IMR-90 (cell line): ENCODE results near the gene STIL. TPM values are rescaled to one million over a fixed set of nuclear protein-coding genes. Genes with fewer than 3 reads are reported as not detected.

ENCODE experiments used
- ATAC-seq: fragments of 200-7000 bp; cut with Tn5 transposase; 2 replicates; pipeline ENCODE4 v1.9.1; 2020; ENCODE audit warnings: low read depth, mild to moderate bottlenecking, moderate library complexity
- BruUV-seq: library from RNA; stranded (reverse); fragments of 400-500 nt; replicated peaks from 2 replicates; lab custom pipeline; 2021; lab: Mats Ljungman, UMichigan
- CTCF ChIA-PET: fragments of 300-600 bp; formaldehyde crosslinking; extraction: SDS; loops from one replicate; lab custom pipeline; 2021; ENCODE audit warnings: antibody characterized with exemption; lab: Yijun Ruan, JAX
- POLR2A ChIA-PET: fragments of 300-600 bp; sonication (Branson Sonifier 250); formaldehyde crosslinking; loops from one replicate; lab custom pipeline; 2022; ENCODE audit warnings: antibody characterized with exemption; ENCODE audit not compliant: unreplicated experiment; lab: Charles Lee
- DNase-seq: peaks from one replicate; pipeline ENCODE4 v3.0.0; 2013
- H2AFZ ChIP-seq: replicated peaks from 2 replicates; pipeline ENCODE3; 2013; ENCODE audit warnings: low read length, mild to moderate bottlenecking; ENCODE audit not compliant: poor library complexity
- H2AK5ac ChIP-seq: 2 replicates; pipeline ENCODE4 v1.6.1; 2013; ENCODE audit warnings: low read depth, low read length, inconsistent platforms
- H2AK9ac ChIP-seq: replicated peaks from 2 replicates; pipeline ENCODE3; 2013; ENCODE audit warnings: mild to moderate bottlenecking, low read depth, low read length, moderate library complexity; ENCODE audit not compliant: poor library complexity
- H2BK120ac ChIP-seq: 2 replicates; pipeline ENCODE4 v1.6.1; 2013; ENCODE audit warnings: low read depth, low read length, inconsistent platforms
- H2BK15ac ChIP-seq: 3 replicates; pipeline ENCODE4 v1.6.1; 2013; ENCODE audit warnings: low read depth, low read length, inconsistent platforms
- H2BK20ac ChIP-seq: 2 replicates; pipeline ENCODE4 v1.6.1; 2013; ENCODE audit warnings: low read depth, mild to moderate bottlenecking, inconsistent platforms, low read length, moderate library complexity
- H2BK5ac ChIP-seq: 2 replicates; pipeline ENCODE4 v1.6.1; 2013; ENCODE audit warnings: mild to moderate bottlenecking, low read depth, low read length, inconsistent platforms; ENCODE audit not compliant: poor library complexity, severe bottlenecking
- H3K14ac ChIP-seq: replicated peaks from 2 replicates; pipeline ENCODE4 v1.6.1; 2013; ENCODE audit warnings: low read depth, low read length, inconsistent platforms
- H3K18ac ChIP-seq: 2 replicates; pipeline ENCODE4 v1.6.1; 2013; ENCODE audit warnings: low read depth, low read length, control low read depth
- H3K23ac ChIP-seq: 2 replicates; pipeline ENCODE4 v1.6.1; 2013; ENCODE audit warnings: low read depth, low read length, inconsistent platforms
- H3K27ac ChIP-seq: 2 replicates; pipeline ENCODE4 v1.5.1; 2013; ENCODE audit warnings: mild to moderate bottlenecking, control low read depth, low read length; ENCODE audit not compliant: insufficient read depth
- H3K27me3 ChIP-seq: 2 replicates; pipeline ENCODE4 v1.6.1; 2013; ENCODE audit warnings: low read length; ENCODE audit not compliant: control insufficient read depth, insufficient read depth
- H3K36me3 ChIP-seq: 2 replicates; pipeline ENCODE4 v1.6.1; 2013; ENCODE audit warnings: low read length, mixed read lengths; ENCODE audit not compliant: control insufficient read depth, insufficient read depth
- H3K4ac ChIP-seq: 2 replicates; pipeline ENCODE4 v1.6.1; 2013; ENCODE audit warnings: low read depth, low read length, inconsistent platforms
- H3K4me1 ChIP-seq: 2 replicates; pipeline ENCODE4 v1.6.1; 2013; ENCODE audit warnings: low read length, mixed read lengths; ENCODE audit not compliant: control insufficient read depth, insufficient read depth
- H3K4me2 ChIP-seq: 2 replicates; pipeline ENCODE4 v1.6.1; 2013; ENCODE audit warnings: low read depth, mild to moderate bottlenecking, control low read depth, low read length, moderate library complexity
- H3K4me3 ChIP-seq: 2 replicates; pipeline ENCODE4 v1.5.1; 2013; ENCODE audit warnings: low read depth, mild to moderate bottlenecking, control low read depth, low read length, moderate library complexity; ENCODE audit not compliant: insufficient read depth
- H3K56ac ChIP-seq: 2 replicates; pipeline ENCODE4 v1.6.1; 2013; ENCODE audit warnings: low read length, inconsistent platforms; ENCODE audit not compliant: insufficient read depth; ENCODE audit errors: extremely low read depth
- H3K79me1 ChIP-seq, 2 experiments: 2 replicates each; pipeline ENCODE4 v1.6.1; 2013; ENCODE audit warnings: low read length in 2 of 2, inconsistent platforms in 1 of 2, low read depth in 1 of 2
- H3K9ac ChIP-seq: 2 replicates; pipeline ENCODE4 v1.6.1; 2013; ENCODE audit warnings: low read depth, low read length, control low read depth
- H3K9me1 ChIP-seq: 2 replicates; pipeline ENCODE4 v1.6.1; 2013; ENCODE audit warnings: low read length, inconsistent platforms; ENCODE audit not compliant: insufficient read depth
- H3K9me3 ChIP-seq: 2 replicates; pipeline ENCODE4 v1.6.1; 2013; ENCODE audit warnings: low read length; ENCODE audit not compliant: control insufficient read depth, insufficient read depth
- H4K20me1 ChIP-seq: 2 replicates; pipeline ENCODE4 v1.6.1; 2013; ENCODE audit warnings: low read length, inconsistent platforms; ENCODE audit not compliant: insufficient read depth
- H4K5ac ChIP-seq: 2 replicates; pipeline ENCODE4 v1.6.1; 2013; ENCODE audit warnings: mild to moderate bottlenecking, low read depth, low read length, control low read depth
- H4K8ac ChIP-seq, 2 experiments: 2 replicates each; pipeline ENCODE4 v1.6.1; 2013; ENCODE audit warnings: low read depth in 2 of 2, low read length in 2 of 2, control low read depth in 1 of 2, inconsistent platforms in 1 of 2
- H4K91ac ChIP-seq: 2 replicates; pipeline ENCODE4 v1.6.1; 2013; ENCODE audit warnings: low read depth, low read length, inconsistent platforms; ENCODE audit not compliant: insufficient read depth
- BHLHE40 ChIP-seq: fragments of 150-350 bp; IDR thresholded peaks from 2 replicates; pipeline ENCODE4 v1.6.1; 2016; ENCODE audit warnings: mild to moderate bottlenecking, low read depth, low read length
- CEBPB ChIP-seq: IDR thresholded peaks from 2 replicates; pipeline ENCODE4 v1.6.1; 2012; ENCODE audit warnings: low read depth, low read length, improper control_type of control experiment
- CHD1 ChIP-seq: IDR thresholded peaks from 2 replicates; pipeline ENCODE4 v1.6.1; 2012; ENCODE audit warnings: low read depth, low read length, improper control_type of control experiment
- FOS ChIP-seq: fragments of 150-350 bp; IDR thresholded peaks from 2 replicates; pipeline ENCODE4 v1.6.1; 2016; ENCODE audit warnings: low read depth, low read length
- MAFK ChIP-seq: IDR thresholded peaks from 2 replicates; pipeline ENCODE4 v1.6.1; 2012; ENCODE audit warnings: low read depth, low read length, improper control_type of control experiment
- MAZ ChIP-seq: IDR thresholded peaks from 2 replicates; pipeline ENCODE4 v1.6.1; 2012; ENCODE audit warnings: low read depth, mild to moderate bottlenecking, low read length, improper control_type of control experiment, moderate library complexity, borderline replicate concordance
- MXI1 ChIP-seq: IDR thresholded peaks from 2 replicates; pipeline ENCODE4 v1.6.1; 2012; ENCODE audit warnings: low read depth, mild to moderate bottlenecking, low read length, moderate library complexity, borderline replicate concordance
- NFE2L2 ChIP-seq: fragments of 150-350 bp; IDR thresholded peaks from 2 replicates; pipeline ENCODE4 v1.6.1; 2016; ENCODE audit warnings: low read depth, mild to moderate bottlenecking, low read length
- POLR2A ChIP-seq: IDR thresholded peaks from 2 replicates; pipeline ENCODE4 v1.6.1; 2012; ENCODE audit warnings: mild to moderate bottlenecking, low read depth, low read length
- RAD21 ChIP-seq: IDR thresholded peaks from 2 replicates; pipeline ENCODE4 v1.6.1; 2012; ENCODE audit warnings: low read length, improper control_type of control experiment
- RCOR1 ChIP-seq: IDR thresholded peaks from 2 replicates; pipeline ENCODE4 v1.6.1; 2012; ENCODE audit warnings: mild to moderate bottlenecking, low read length, improper control_type of control experiment; ENCODE audit not compliant: insufficient replicate concordance
- RFX5 ChIP-seq: IDR thresholded peaks from 2 replicates; pipeline ENCODE4 v1.8.0; 2012; ENCODE audit warnings: low read depth, mild to moderate bottlenecking, low read length, moderate library complexity
- WGBS, 2 experiments: methylation state at CpG; one replicate each; pipeline versions ENCODE4 v1.1.5 to v1.1.7; 2013; ENCODE audit warnings: missing lambda C conversion rate in 2 of 2; ENCODE audit not compliant: insufficient read length in 1 of 2; ENCODE audit errors: extremely low coverage in 2 of 2; 5-methylcytosine and 5-hydroxymethylcytosine counted together
- dilution Hi-C: fragments of 300-500 bp; cut with HindIII; formaldehyde crosslinking; loops from one replicate; pipeline ENCODE4 v1.14.3; 2018; ENCODE audit warnings: low sequenced_read_pairs; ENCODE audit not compliant: unreplicated experiment
- in situ Hi-C: fragments of 300-500 bp; cut with MboI; formaldehyde crosslinking; loops from 3 replicates; pipeline ENCODE4 v1.14.3; 2019; ENCODE audit warnings: low sequenced_read_pairs, inconsistent platforms, mixed read lengths
- intact Hi-C: fragments of 100-400 bp; cut with micrococcal nuclease; formaldehyde crosslinking; loops from 2 replicates; pipeline ENCODE4 v1.10.0; 2022
- polyA plus RNA-seq, 3 experiments: library from polyadenylated mRNA; depleted of rRNA; stranded (reverse); fragments of >200 nt; gene quantifications; 2 replicates each; pipeline ENCODE4 v1.2.3, GENCODE V29; 2012; ENCODE audit warnings: low replicate concordance in 1 of 3
- total RNA-seq: library from RNA; depleted of rRNA; stranded (reverse); fragments of >200 nt; gene quantifications from 2 replicates; pipeline ENCODE4 v1.2.3, GENCODE V29; 2012
- TF ChIP-seq, protein P1 (sequence below): fragments of 150-350 bp; IDR thresholded peaks from 2 replicates; pipeline ENCODE4 v1.6.1; 2017; ENCODE audit warnings: mild to moderate bottlenecking, antibody characterized with exemption, low read length, low read depth
- TF ChIP-seq, protein P2 (sequence below): conservative IDR thresholded peaks from 2 replicates; pipeline ENCODE4 v1.5.1; 2012; ENCODE audit warnings: mild to moderate bottlenecking, low read depth, low read length, improper control_type of control experiment
- TF ChIP-seq, protein P3 (sequence below): fragments of 150-350 bp; IDR thresholded peaks from 2 replicates; pipeline ENCODE4 v1.6.1; 2016; ENCODE audit warnings: low read depth, mild to moderate bottlenecking, low read length, moderate library complexity, borderline replicate concordance

STIL gene
- total and polyA plus RNA-seq, 2 of the 4 experiments (the other 2 are of a cell fraction), result 6.8 to 17.2 TPM

DNA sequence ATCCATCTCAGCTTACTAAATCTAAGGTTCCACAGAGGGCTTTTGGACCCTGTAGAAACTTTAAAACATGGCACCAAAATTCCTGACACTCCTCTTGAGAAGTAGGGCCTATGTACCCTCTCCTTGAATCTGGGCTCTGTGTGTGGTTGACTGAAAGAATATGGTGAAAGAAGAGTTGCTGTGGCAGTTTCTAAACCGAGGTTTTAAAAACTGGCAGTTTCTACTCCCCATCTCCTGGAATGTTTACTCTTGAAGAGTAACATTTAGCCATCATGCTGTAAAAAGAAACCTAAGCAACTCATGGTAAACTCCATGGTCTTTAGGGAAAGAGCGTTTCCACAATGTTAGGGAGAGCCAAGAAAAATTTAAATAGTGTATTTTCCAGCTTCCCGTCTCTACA, 15.0 kb upstream of the STIL start:
- ATAC-seq (no peak), DNase-seq (no peak)
- peaks cover 6% of the 10 kb centered on the region for H3K4me1 ChIP-seq
- dilution Hi-C loops, result no loop called here
- H2BK120ac ChIP-seq, result no peak overlapping the region
- no peak overlapping the region for H3K27ac ChIP-seq
- H3K9me1 ChIP-seq, result peaks cover 8% of the 10 kb centered on the region; the same call in 1 of the 2 replicates
- H3K18ac ChIP-seq, result no peak overlapping the region
- no peak overlapping the region for H3K23ac ChIP-seq
- H2AK5ac ChIP-seq, result no peak overlapping the region
- H2AK9ac ChIP-seq, result no peak overlapping the region
- no peak overlapping the region for H4K5ac ChIP-seq
- no TSS peak for BruUV-seq
- H3K56ac ChIP-seq, result no peak overlapping the region
- no peak overlapping the region for H3K4me3 ChIP-seq
- intact Hi-C loops, result no loop called here
- no peak overlapping the region for H3K9ac ChIP-seq
- in situ Hi-C loops, result no loop called here
- WGBS, 2 experiments, result no CpG with 5 or more reads among the region's 3 CpGs
- TF ChIP-seq CEBPB (no peak), BHLHE40 (no peak), MAZ (no peak), MAFK (no peak), RAD21 (no peak), CHD1 (no peak), RCOR1 (no peak), NFE2L2 (no peak), MXI1 (no peak), FOS (no peak), RFX5 (no peak), POLR2A (no peak)
- TF ChIP-seq, protein P1, sequence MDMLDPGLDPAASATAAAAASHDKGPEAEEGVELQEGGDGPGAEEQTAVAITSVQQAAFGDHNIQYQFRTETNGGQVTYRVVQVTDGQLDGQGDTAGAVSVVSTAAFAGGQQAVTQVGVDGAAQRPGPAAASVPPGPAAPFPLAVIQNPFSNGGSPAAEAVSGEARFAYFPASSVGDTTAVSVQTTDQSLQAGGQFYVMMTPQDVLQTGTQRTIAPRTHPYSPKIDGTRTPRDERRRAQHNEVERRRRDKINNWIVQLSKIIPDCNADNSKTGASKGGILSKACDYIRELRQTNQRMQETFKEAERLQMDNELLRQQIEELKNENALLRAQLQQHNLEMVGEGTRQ, result no peak
- TF ChIP-seq, protein P2, sequence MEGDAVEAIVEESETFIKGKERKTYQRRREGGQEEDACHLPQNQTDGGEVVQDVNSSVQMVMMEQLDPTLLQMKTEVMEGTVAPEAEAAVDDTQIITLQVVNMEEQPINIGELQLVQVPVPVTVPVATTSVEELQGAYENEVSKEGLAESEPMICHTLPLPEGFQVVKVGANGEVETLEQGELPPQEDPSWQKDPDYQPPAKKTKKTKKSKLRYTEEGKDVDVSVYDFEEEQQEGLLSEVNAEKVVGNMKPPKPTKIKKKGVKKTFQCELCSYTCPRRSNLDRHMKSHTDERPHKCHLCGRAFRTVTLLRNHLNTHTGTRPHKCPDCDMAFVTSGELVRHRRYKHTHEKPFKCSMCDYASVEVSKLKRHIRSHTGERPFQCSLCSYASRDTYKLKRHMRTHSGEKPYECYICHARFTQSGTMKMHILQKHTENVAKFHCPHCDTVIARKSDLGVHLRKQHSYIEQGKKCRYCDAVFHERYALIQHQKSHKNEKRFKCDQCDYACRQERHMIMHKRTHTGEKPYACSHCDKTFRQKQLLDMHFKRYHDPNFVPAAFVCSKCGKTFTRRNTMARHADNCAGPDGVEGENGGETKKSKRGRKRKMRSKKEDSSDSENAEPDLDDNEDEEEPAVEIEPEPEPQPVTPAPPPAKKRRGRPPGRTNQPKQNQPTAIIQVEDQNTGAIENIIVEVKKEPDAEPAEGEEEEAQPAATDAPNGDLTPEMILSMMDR, result no peak
- TF ChIP-seq, protein P3, sequence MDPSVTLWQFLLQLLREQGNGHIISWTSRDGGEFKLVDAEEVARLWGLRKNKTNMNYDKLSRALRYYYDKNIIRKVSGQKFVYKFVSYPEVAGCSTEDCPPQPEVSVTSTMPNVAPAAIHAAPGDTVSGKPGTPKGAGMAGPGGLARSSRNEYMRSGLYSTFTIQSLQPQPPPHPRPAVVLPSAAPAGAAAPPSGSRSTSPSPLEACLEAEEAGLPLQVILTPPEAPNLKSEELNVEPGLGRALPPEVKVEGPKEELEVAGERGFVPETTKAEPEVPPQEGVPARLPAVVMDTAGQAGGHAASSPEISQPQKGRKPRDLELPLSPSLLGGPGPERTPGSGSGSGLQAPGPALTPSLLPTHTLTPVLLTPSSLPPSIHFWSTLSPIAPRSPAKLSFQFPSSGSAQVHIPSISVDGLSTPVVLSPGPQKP, result no peak
- H4K8ac ChIP-seq, result no peak overlapping the region
- CTCF ChIA-PET, result interaction anchor here (2.4 kb wide), 1 partner anchor 11 kb away, joined by 7 read pairs; no protein-coding TSS in a partner anchor
- H4K20me1 ChIP-seq, result no peaks in the 10 kb centered on the region
- no peaks in the 10 kb centered on the region for H3K36me3 ChIP-seq
- no peak overlapping the region for H2BK20ac ChIP-seq
- H3K9me3 ChIP-seq, result no peaks in the 10 kb centered on the region
- POLR2A ChIA-PET, result no interaction called here
- no peaks in the 10 kb centered on the region for H3K27me3 ChIP-seq
- no peak overlapping the region for H2AFZ ChIP-seq
- no peak overlapping the region for H3K4ac ChIP-seq
- H3K79me1 ChIP-seq, result peaks cover 0 to 11% of the 10 kb centered on the region in 2 experiments; a peak in 2 of 4 replicates
- H2BK5ac ChIP-seq, result no peak overlapping the region
- no peak overlapping the region for H3K14ac ChIP-seq
- H4K91ac ChIP-seq, result no peak overlapping the region
- H3K4me2 ChIP-seq, result no peak overlapping the region
- H2BK15ac ChIP-seq, result no peak overlapping the region
